ENCODE data around the gene BCAP29.

GRCh38 chr7:107622894-107623293 is 42.8 kb downstream of the BCAP29 start:
- no peak for TF ChIP-seq CTCF (IDR thresholded peaks at IDR 0.05; ENCODE audit: low read depth, low read length)
- no peak for TF ChIP-seq MYC (IDR thresholded peaks at IDR 0.05; ENCODE audit: low read depth, low read length)
